WTC11 (cell line): ENCODE results near the gene ARHGAP26.

Source experiments
- ATF2 ChIP-seq: sonication (generic); formaldehyde crosslinking; IDR thresholded peaks from 2 replicates; pipeline ENCODE4 v1.8.1; 2022; ENCODE audit warnings: low read depth, missing genetic modification reagents, borderline replicate concordance
- ATF3 ChIP-seq: sonication (generic); formaldehyde crosslinking; conservative IDR thresholded peaks from 2 replicates; pipeline ENCODE4 v1.8.1; 2022; ENCODE audit warnings: mild to moderate bottlenecking, missing genetic modification reagents
- CDX4 ChIP-seq: fragments of 250-450 bp; sonication (Bioruptor Pico); IDR thresholded peaks from 2 replicates; pipeline ENCODE4 v1.9.0; 2021; ENCODE audit warnings: moderate library complexity, mild to moderate bottlenecking, inconsistent platforms, borderline replicate concordance
- CTCF ChIP-seq: fragments of 200-600 bp; IDR thresholded peaks from 2 replicates; pipeline ENCODE4 v1.8.0; 2022; ENCODE audit warnings: antibody characterized with exemption
- FOXP1 ChIP-seq: sonication (generic); formaldehyde crosslinking; IDR thresholded peaks from 2 replicates; pipeline ENCODE4 v1.8.0; 2022; ENCODE audit warnings: missing genetic modification reagents, mild to moderate bottlenecking, moderate library complexity, borderline replicate concordance
- GABPB1 ChIP-seq: sonication (generic); formaldehyde crosslinking; IDR thresholded peaks from 2 replicates; pipeline ENCODE4 v1.8.1; 2023; ENCODE audit warnings: mild to moderate bottlenecking, missing genetic modification reagents
- HMGXB4 ChIP-seq: sonication (generic); formaldehyde crosslinking; IDR thresholded peaks from 2 replicates; pipeline ENCODE4 v1.8.1; 2023; ENCODE audit warnings: mild to moderate bottlenecking, moderate library complexity, missing genetic modification reagents
- NR2C2 ChIP-seq: sonication (generic); formaldehyde crosslinking; IDR thresholded peaks from 2 replicates; pipeline ENCODE4 v1.8.0; 2022; ENCODE audit warnings: mild to moderate bottlenecking, missing genetic modification reagents
- NR3C1 ChIP-seq: sonication (generic); formaldehyde crosslinking; conservative IDR thresholded peaks from 2 replicates; pipeline ENCODE4 v1.8.1; 2023; ENCODE audit warnings: low read depth, mild to moderate bottlenecking, missing genetic modification reagents
- TCF7 ChIP-seq: sonication (generic); formaldehyde crosslinking; IDR thresholded peaks from 2 replicates; pipeline ENCODE4 v1.8.0; 2022; ENCODE audit warnings: mild to moderate bottlenecking, low read depth, missing genetic modification reagents, moderate library complexity
- ZNF263 ChIP-seq: sonication (generic); formaldehyde crosslinking; IDR thresholded peaks from 2 replicates; pipeline ENCODE4 v1.8.1; 2022; ENCODE audit warnings: low read depth, mild to moderate bottlenecking, moderate library complexity, missing genetic modification reagents
- ZNF423 ChIP-seq: fragments of 250-450 bp; sonication (Bioruptor Pico); IDR thresholded peaks from 2 replicates; pipeline ENCODE4 v2.1.2; 2022; ENCODE audit warnings: mild to moderate bottlenecking, moderate library complexity
- ZNF425 ChIP-seq: fragments of 250-450 bp; sonication (Bioruptor Pico); conservative IDR thresholded peaks from 2 replicates; pipeline ENCODE4 v1.9.0; 2021; ENCODE audit warnings: mild to moderate bottlenecking
- ZSCAN18 ChIP-seq: fragments of 250-450 bp; sonication (Bioruptor Pico); IDR thresholded peaks from 2 replicates; pipeline ENCODE4 v2.1.2; 2022; ENCODE audit warnings: mild to moderate bottlenecking, moderate library complexity

GRCh38 chr5:143093452-143094086 lies 323.4 kb downstream of the ARHGAP26 start:
- TF ChIP-seq TCF7 (CRISPR knock-in tag) (no peak), CTCF (no peak), HMGXB4 (CRISPR knock-in tag) (no peak), ZNF425 (CRISPR knock-in tag) (no peak), NR3C1 (no peak), ZNF423 (CRISPR knock-in tag) (no peak), CDX4 (CRISPR knock-in tag) (no peak), ATF2 (CRISPR knock-in tag) (no peak), FOXP1 (CRISPR knock-in tag) (no peak), ZNF263 (no peak), NR2C2 (no peak), GABPB1 (no peak), ATF3 (CRISPR knock-in tag) (no peak), ZSCAN18 (CRISPR knock-in tag) (no peak)
